ENCODE data around the gene C1orf74. TPM values are rescaled to one million over a fixed set of nuclear protein-coding genes. Genes with fewer than 3 reads are reported as not detected.

The C1orf74 gene
- total and polyA plus RNA-seq, 2 donors (not counting 3 experiments of a cell fraction or from before 2014, with no cell fraction given): 2.4 to 3.0 TPM

- Histone ChIP-seq H3K27me3 (ENCODE audit: control insufficient read depth in 2 of 2, insufficient read depth in 2 of 2, low read length in 2 of 2) (peaks cover 0 to 10% of the 10 kb centered on the region in 2 experiments), H3K4me3 (replicated peaks in 1 of 3; ENCODE audit: insufficient read depth in 1 of 3, low read depth in 1 of 3, low read length in 3 of 3) (no peak overlapping the region), H3K9ac (replicated peaks; ENCODE audit: extremely low read depth, insufficient read depth, low read length) (no peak overlapping the region), H3K36me3 (ENCODE audit: control insufficient read depth in 2 of 2, extremely low read depth in 1 of 2, insufficient read depth in 2 of 2, low read length in 2 of 2) (no peaks in the 10 kb centered on the region), H4K20me1 (replicated peaks; ENCODE audit: control insufficient read depth, extremely low read depth, insufficient read depth, low read length) (no peaks in the 10 kb centered on the region), H3K9me3 (replicated peaks; ENCODE audit: control insufficient read depth, insufficient read depth, low read length) (no peaks in the 10 kb centered on the region), H3K4me1 (ENCODE audit: control insufficient read depth, extremely low read depth, insufficient read depth, low read length) (no peaks in the 10 kb centered on the region), H3K4me2 (ENCODE audit: insufficient read depth, low read length) (no peak overlapping the region), H3K79me2 (ENCODE audit: control insufficient read depth, insufficient read depth, low read length) (no peaks in the 10 kb centered on the region), H2AFZ (ENCODE audit: low read depth, low read length) (no peak overlapping the region), H3K27ac (ENCODE audit: insufficient read depth, low read depth, low read length) (no peak overlapping the region), H3K9me1 (replicated peaks; ENCODE audit: control insufficient read depth, extremely low read depth, insufficient read depth, low read length) (no peaks in the 10 kb centered on the region)
- TF ChIP-seq, protein P1, sequence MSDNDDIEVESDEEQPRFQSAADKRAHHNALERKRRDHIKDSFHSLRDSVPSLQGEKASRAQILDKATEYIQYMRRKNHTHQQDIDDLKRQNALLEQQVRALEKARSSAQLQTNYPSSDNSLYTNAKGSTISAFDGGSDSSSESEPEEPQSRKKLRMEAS (IDR thresholded peaks at IDR 0.05; ENCODE audit: insufficient read depth, insufficient read length): no peak
- TF ChIP-seq POLR2A (IDR thresholded peaks at IDR 0.05; ENCODE audit: low read depth, low read length): no peak
- TF ChIP-seq POLR2AphosphoS5 (IDR thresholded peaks at IDR 0.05; ENCODE audit: insufficient read depth, low read depth, low read length): no peak
- TF ChIP-seq MYC (IDR thresholded peaks at IDR 0.05; ENCODE audit: low read depth, low read length): no peak
- TF ChIP-seq FOS (IDR thresholded peaks at IDR 0.05; ENCODE audit: borderline replicate concordance, insufficient read depth, low read length): no peak
- no peak for TF ChIP-seq GATA2 (IDR thresholded peaks at IDR 0.05; ENCODE audit: insufficient read depth, insufficient read length, low read depth, low read length)
- no peak for TF ChIP-seq JUN (IDR thresholded peaks at IDR 0.05; ENCODE audit: borderline replicate concordance, insufficient read depth, insufficient read length, low read depth)
- TF ChIP-seq, protein P2, sequence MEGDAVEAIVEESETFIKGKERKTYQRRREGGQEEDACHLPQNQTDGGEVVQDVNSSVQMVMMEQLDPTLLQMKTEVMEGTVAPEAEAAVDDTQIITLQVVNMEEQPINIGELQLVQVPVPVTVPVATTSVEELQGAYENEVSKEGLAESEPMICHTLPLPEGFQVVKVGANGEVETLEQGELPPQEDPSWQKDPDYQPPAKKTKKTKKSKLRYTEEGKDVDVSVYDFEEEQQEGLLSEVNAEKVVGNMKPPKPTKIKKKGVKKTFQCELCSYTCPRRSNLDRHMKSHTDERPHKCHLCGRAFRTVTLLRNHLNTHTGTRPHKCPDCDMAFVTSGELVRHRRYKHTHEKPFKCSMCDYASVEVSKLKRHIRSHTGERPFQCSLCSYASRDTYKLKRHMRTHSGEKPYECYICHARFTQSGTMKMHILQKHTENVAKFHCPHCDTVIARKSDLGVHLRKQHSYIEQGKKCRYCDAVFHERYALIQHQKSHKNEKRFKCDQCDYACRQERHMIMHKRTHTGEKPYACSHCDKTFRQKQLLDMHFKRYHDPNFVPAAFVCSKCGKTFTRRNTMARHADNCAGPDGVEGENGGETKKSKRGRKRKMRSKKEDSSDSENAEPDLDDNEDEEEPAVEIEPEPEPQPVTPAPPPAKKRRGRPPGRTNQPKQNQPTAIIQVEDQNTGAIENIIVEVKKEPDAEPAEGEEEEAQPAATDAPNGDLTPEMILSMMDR (IDR thresholded peaks at IDR 0.05; ENCODE audit: extremely low read depth in 1 of 2, insufficient read depth in 1 of 2, low read depth in 1 of 2, low read length in 2 of 2): no peak
- TF ChIP-seq EZH2 (IDR thresholded peaks at IDR 0.05; ENCODE audit: borderline replicate concordance, low read depth, low read length, severe bottlenecking): no peak
- intact Hi-C loops (cut with micrococcal nuclease) (no loop called here), dilution Hi-C loops (cut with MboI; ENCODE audit: extremely low pct_ligation_motif_present, low sequenced_read_pairs) (no loop called here)
- FAIRE-seq (no peak), DNase-seq (ENCODE audit: low read depth, low spot score) (no peak)
- CTCF ChIA-PET: interaction anchor here (2.8 kb wide), 1 partner anchor 163 kb away, joined by 12 read pairs; no protein-coding TSS in a partner anchor
- BruUV-seq (replicated peaks): no TSS peak
- POLR2A ChIA-PET: no interaction called here
Measured at GRCh38 chr1:209729436-209729835, 54.9 kb downstream of the C1orf74 start.

Other genes with a start within 250 kb of the C1orf74 start
- not detected in 2 replicates for gene CAMK1G, start 200.8 kb downstream of the C1orf74 start, total RNA-seq
- not detected in 2 replicates for gene CAMK1G, start 200.8 kb downstream of the C1orf74 start, polyA plus RNA-seq
- 0.72 and 3.1 TPM in 2 replicates for gene LAMB3, start 132.1 kb downstream of the C1orf74 start, total RNA-seq
- gene LAMB3, start 132.1 kb downstream of the C1orf74 start, polyA plus RNA-seq: 1.3 and 2.6 TPM in 2 replicates
- 1.9 TPM in 1 of 2 replicates, not detected in the other for gene G0S2, start 109.1 kb downstream of the C1orf74 start, total RNA-seq
- gene G0S2, start 109.1 kb downstream of the C1orf74 start, polyA plus RNA-seq: 0.22 and 0.91 TPM in 2 replicates
- gene HSD11B1, start 79.7 kb downstream of the C1orf74 start, total RNA-seq: not detected in 2 replicates
- gene HSD11B1, start 79.7 kb downstream of the C1orf74 start, polyA plus RNA-seq: not detected in 2 replicates
- gene TRAF3IP3, start 28.5 kb downstream of the C1orf74 start, total RNA-seq: not detected in 2 replicates
- gene TRAF3IP3, start 28.5 kb downstream of the C1orf74 start, polyA plus RNA-seq: not detected in 2 replicates
- gene IRF6, start 21.6 kb upstream of the C1orf74 start, total RNA-seq: 22.1 and 42.0 TPM in 2 replicates
- 55.8 and 65.0 TPM in 2 replicates for gene IRF6, start 21.6 kb upstream of the C1orf74 start, polyA plus RNA-seq
- gene UTP25, start 43.4 kb upstream of the C1orf74 start, total RNA-seq: 10.5 and 11.7 TPM in 2 replicates
- gene UTP25, start 43.4 kb upstream of the C1orf74 start, polyA plus RNA-seq: 5.9 and 6.6 TPM in 2 replicates
- 0.18 and 0.30 TPM in 2 replicates for gene SYT14, start 153.7 kb upstream of the C1orf74 start, total RNA-seq
- 0.08 TPM in 2 replicates for gene SYT14, start 153.7 kb upstream of the C1orf74 start, polyA plus RNA-seq